Measurements from ENCODE around the gene TRIM59. TPM values are rescaled to one million over a fixed set of nuclear protein-coding genes. Genes with fewer than 3 reads are reported as not detected.

TRIM59 gene, protein sequence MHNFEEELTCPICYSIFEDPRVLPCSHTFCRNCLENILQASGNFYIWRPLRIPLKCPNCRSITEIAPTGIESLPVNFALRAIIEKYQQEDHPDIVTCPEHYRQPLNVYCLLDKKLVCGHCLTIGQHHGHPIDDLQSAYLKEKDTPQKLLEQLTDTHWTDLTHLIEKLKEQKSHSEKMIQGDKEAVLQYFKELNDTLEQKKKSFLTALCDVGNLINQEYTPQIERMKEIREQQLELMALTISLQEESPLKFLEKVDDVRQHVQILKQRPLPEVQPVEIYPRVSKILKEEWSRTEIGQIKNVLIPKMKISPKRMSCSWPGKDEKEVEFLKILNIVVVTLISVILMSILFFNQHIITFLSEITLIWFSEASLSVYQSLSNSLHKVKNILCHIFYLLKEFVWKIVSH
- total RNA-seq = 10 to 100 TPM; 47.7 to 49.3 TPM

GRCh38 chr3:160449636-160450598, at the start of gene TRIM59:
Gene TRIM59, minus strand, starts transcription at chr3:160449786. Its CDS starts 10,603 bp downstream, at chr3:160439183.

DNA sequence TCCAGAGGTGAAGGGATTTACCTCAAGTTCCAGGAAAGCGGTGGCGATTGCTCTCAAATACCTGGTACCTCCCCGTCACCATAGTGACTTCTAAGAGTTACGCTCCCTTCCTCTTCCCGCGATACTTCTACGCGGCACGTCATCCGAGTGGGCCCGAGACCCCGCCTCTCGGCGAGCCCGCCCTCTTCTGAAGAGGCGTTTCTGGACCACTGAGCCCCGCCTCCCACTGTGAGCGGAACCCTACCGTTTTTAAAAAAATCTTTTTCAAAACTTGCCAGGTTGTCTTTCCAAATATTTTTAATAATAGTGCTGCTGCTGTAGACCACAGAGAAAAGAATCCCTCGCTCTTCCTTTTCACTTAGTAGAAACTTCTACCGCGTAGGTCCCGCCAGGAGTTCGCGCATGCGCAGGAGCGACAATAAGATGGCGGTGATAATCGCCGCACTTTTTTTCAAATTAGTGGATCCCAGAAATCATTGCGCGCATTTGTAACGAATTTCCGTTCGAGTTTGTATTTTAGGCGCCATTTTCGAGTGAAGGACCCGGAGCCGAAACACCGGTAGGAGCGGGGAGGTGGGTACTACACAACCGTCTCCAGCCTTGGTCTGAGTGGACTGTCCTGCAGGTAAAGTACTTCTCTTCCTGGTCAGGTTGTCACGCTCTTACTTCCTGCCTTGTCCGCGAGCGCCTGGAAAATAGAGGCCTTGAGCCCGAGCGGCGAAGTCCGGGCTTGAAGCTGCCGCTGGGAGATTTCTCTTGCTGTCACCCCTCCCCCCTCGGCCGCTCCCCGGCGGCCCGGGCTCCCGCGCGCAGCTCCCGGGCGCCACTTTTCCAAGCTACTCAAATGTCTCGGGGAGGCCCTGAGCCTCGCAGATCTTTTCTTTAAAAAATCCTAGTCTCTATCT, 50.2 kb downstream of the TRIM59 start, which contains the start of the genes IFT80 and SMC4:
TSS of gene IFT80 (minus strand) at position 101 of the 905 bp plus-strand sequence. CDS start 14,625 bp downstream, outside the sequence.
TSS of gene SMC4 (plus strand) at position 526 of the 905 bp plus-strand sequence. CDS start 1,177 bp downstream, outside the sequence.

Small RNA genes lying within 50 kb of the gene (microRNA-seq; reads per million reads assigned to microRNA genes)
- gene MIR15B (ENCODE audit: borderline microRNAs expressed, borderline replicate concordance) = 254 reads per million, percentile 80 among the genes with 10 or more reads in this experiment
- gene MIR16-2 (ENCODE audit: borderline microRNAs expressed, borderline replicate concordance) = 164 reads per million, percentile 76 among the genes with 10 or more reads in this experiment

Other genes with a start within 250 kb of the TRIM59 start
- gene C3orf80, start 224.4 kb downstream of the TRIM59 start, total RNA-seq = not detected
- 10 to 100 TPM; 30.1 to 30.2 TPM for gene IFT80, start 50.6 kb downstream of the TRIM59 start, total RNA-seq
- gene SMC4, start 50.1 kb downstream of the TRIM59 start, total RNA-seq = 100 to 1,000 TPM; 197 to 204 TPM
- gene KPNA4, start 115.8 kb upstream of the TRIM59 start, total RNA-seq = 10 to 100 TPM; 33.7 to 34.3 TPM
- gene ARL14, start 227.4 kb upstream of the TRIM59 start, total RNA-seq = not detected

Measured in activated naive CD4-positive, alpha-beta T cell treated with anti-CD3 and anti-CD28 coated beads, Interleukin-2, amount 10 ng/mL, durations not matched to agents 5 hours and 36 hours (primary cell).